Right lobe of liver (tissue), 6 donors: ENCODE measurements around the gene KCNJ4. TPM values are rescaled to one million over a fixed set of nuclear protein-coding genes. Genes with fewer than 3 reads are reported as not detected.
"Not testable (repeated sequence)": the region's sequence is repeated elsewhere in the genome, so short reads cannot be mapped to it uniquely, and the experiment has no call there.

Experiments
- ATAC-seq, 4 donors: fragments of 200-7000 bp; cut with Tn5 transposase; one replicate each; pipeline ENCODE4 v1.9.1; 2020; ENCODE audit warnings: mild to moderate bottlenecking in 4 of 4, moderate library complexity in 4 of 4
- DNase-seq, 3 donors: peaks; one replicate each; pipeline ENCODE4 v3.0.0-alpha.2; 2020
- H3K27ac ChIP-seq, 3 donors: fragments of 200-600 bp; one replicate each; pipeline ENCODE4 v1.8.0; 2022
- H3K27me3 ChIP-seq, 2 donors: fragments of 200-600 bp; one replicate each; pipeline ENCODE4 v1.8.0; 2022
- H3K36me3 ChIP-seq, 4 donors: fragments of 200-600 bp; sonication (generic) in 1 of 4; one replicate each; pipeline versions ENCODE4 v1.5.1 to v1.8.0; 2017 to 2022; ENCODE audit warnings: control low read depth in 1 of 4
- H3K4me1 ChIP-seq, 4 donors: fragments of 200-600 bp; sonication (generic) in 1 of 4; one replicate each; pipeline versions ENCODE4 v1.5.1 to v1.8.0; 2017 to 2022; ENCODE audit warnings: control low read depth in 1 of 4
- H3K4me3 ChIP-seq, 3 donors: fragments of 200-600 bp; one replicate each; pipeline ENCODE4 v1.8.0; 2022
- H3K9me3 ChIP-seq, 4 donors: fragments of 200-600 bp; sonication (generic) in 1 of 4; one replicate each; pipeline versions ENCODE4 v1.5.1 to v1.8.0; 2017 to 2022; ENCODE audit warnings: control low read depth in 1 of 4
- CTCF ChIP-seq, 4 donors: fragments of 200-600 bp in 3 of 4; fragments of 450-650 bp in 1 of 4; IDR thresholded peaks; one replicate each; pipeline versions ENCODE4 v1.5.1 to v1.8.0; 2016 to 2022; ENCODE audit warnings: antibody characterized with exemption in 4 of 4, mild to moderate bottlenecking in 2 of 4
- POLR2A ChIP-seq: fragments of 450-650 bp; IDR thresholded peaks from one replicate; pipeline ENCODE4 v1.6.1; 2017; ENCODE audit warnings: antibody characterized with exemption, mild to moderate bottlenecking
- WGBS: methylation state at CpG from one replicate; pipeline ENCODE4 v1.1.6; 2018; ENCODE audit warnings: low coverage, low lambda C conversion rate; ENCODE audit not compliant: insufficient coverage; ENCODE audit errors: missing lambda C conversion rate; 5-methylcytosine and 5-hydroxymethylcytosine counted together
- intact Hi-C, 2 donors: fragments of 100-400 bp; cut with DNase I; formaldehyde crosslinking; loops; one replicate each; pipeline versions ENCODE4 v1.11.2 to v1.14.1; 2022
- total RNA-seq, 6 experiments: library from RNA; depleted of rRNA in 2 of 6; stranded (reverse); fragments of >200 nt in 2 of 6; fragmentation: NEBNext Ultra II Directional in 3 of 6; extraction: Animal tissue kit (Norgen Biotek cat#: 25700) in 3 of 6; gene quantifications; one replicate each; pipeline versions ENCODE4 v1.1.0 to v1.2.4, GENCODE V29; 2016 to 2023
- donor health status: DM: no; HTN: yes; CAD: no.
- donor health status: DM: no; HTN: no; CAD: no.
- donor health status: DM: no; HTN: no; CAD: no.
- donor health status: DM: no; HTN: yes; CAD: no.
- donor health status: DM: no; HTN: yes; CAD: no.

KCNJ4 gene
- total RNA-seq, 6 experiments from 2014 or later = not detected

- DNase-seq, ATAC-seq, H3K27me3 ChIP-seq, H3K4me1 ChIP-seq, H3K9me3 ChIP-seq, H3K36me3 ChIP-seq, H3K27ac ChIP-seq, H3K4me3 ChIP-seq, intact Hi-C loops: not testable (repeated sequence)
- WGBS = 75% methylated on average over 6 of the region's 6 CpGs
Measured at GRCh38 chr22:38388506-38389427, 66.2 kb downstream of the KCNJ4 start.

DNA sequence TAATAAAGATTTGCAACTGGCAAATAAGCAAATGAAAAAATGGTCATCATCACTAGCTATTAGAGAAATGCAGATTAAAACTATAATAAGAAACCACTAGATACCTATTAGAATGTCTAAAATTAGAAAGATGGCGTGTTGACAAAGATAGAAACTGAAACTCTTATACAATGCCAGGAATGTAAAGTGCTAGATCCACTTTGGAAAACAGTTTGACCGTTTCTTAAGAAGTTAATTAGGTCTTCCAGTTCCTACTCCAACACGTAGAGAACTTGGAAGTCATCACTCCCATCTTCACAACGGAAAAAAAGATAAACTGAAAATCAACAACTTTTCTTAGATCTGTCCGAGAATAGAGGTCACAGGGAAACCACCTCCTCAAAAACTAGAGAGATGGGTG is 68.1 kb downstream of the KCNJ4 start:
- H3K9me3 ChIP-seq = not testable (repeated sequence)

GRCh38 chr22:38383417-38383816 is 71.6 kb downstream of the KCNJ4 start:
- H3K4me3 ChIP-seq = no peak overlapping the region
- no peaks in the 10 kb centered on the region for H3K36me3 ChIP-seq
- no peaks in the 10 kb centered on the region for H3K27me3 ChIP-seq
- TF ChIP-seq POLR2A (no peak), CTCF (IDR thresholded peaks at IDR 0.05) (no peak)
- ATAC-seq = no peak
- 75% methylated on average over 2 of the region's 2 CpGs for WGBS
- H3K4me1 ChIP-seq = no peaks in the 10 kb centered on the region
- no peak for DNase-seq
- intact Hi-C loops = no loop called here
- H3K27ac ChIP-seq = no peak overlapping the region
- no peaks in the 10 kb centered on the region for H3K9me3 ChIP-seq

More for the DNA sequence above, 68.1 kb downstream of the KCNJ4 start:
- H3K27me3 ChIP-seq, H3K27ac ChIP-seq, intact Hi-C loops, H3K36me3 ChIP-seq, ATAC-seq, DNase-seq, H3K4me3 ChIP-seq, H3K4me1 ChIP-seq: not testable (repeated sequence)
- WGBS = 70% methylated on average over 5 of the region's 5 CpGs

GRCh38 chr22:38381371-38381770 is 73.6 kb downstream of the KCNJ4 start:
- H3K9me3 ChIP-seq, H3K36me3 ChIP-seq, H3K27ac ChIP-seq, H3K27me3 ChIP-seq, DNase-seq, H3K4me1 ChIP-seq, ATAC-seq, intact Hi-C loops, H3K4me3 ChIP-seq: not testable (repeated sequence)
- WGBS = 58% methylated on average over 2 of the region's 3 CpGs

Other genes starting within 250 kb of the KCNJ4 start
- gene TMEM184B, start 182.2 kb downstream of the KCNJ4 start, total RNA-seq = 10 to 100 TPM in 5 of 6 experiments, 1 to 10 TPM in 1; 7.9 to 42.6 (median 16.9) TPM
- gene CSNK1E, start 137.8 kb downstream of the KCNJ4 start, total RNA-seq = 10 to 100 TPM; 19.9 to 41.8 (median 27.4) TPM
- 10 to 100 TPM in 3 of 6 experiments, 1 to 10 TPM in 3; 2.4 to 53.8 (median 12.8) TPM for gene KDELR3, start 12.9 kb upstream of the KCNJ4 start, total RNA-seq
- 100 to 1,000 TPM; 128 to 205 (median 184) TPM for gene DDX17, start 51.1 kb upstream of the KCNJ4 start, total RNA-seq
- under 1 TPM in 1 of 6 experiments, not detected in 5; 0.55 TPM for gene DMC1, start 115.0 kb upstream of the KCNJ4 start, total RNA-seq
- gene FAM227A, start 201.2 kb upstream of the KCNJ4 start, total RNA-seq = under 1 TPM in 4 of 6 experiments, not detected in 2; 0.02 to 0.20 (median 0.16) TPM
- gene CBY1, start 201.4 kb upstream of the KCNJ4 start, total RNA-seq = 10 to 100 TPM in 4 of 6 experiments, 1 to 10 TPM in 2; 6.1 to 14.4 (median 11.6) TPM
- gene TOMM22, start 226.8 kb upstream of the KCNJ4 start, total RNA-seq = 10 to 100 TPM; 23.2 to 36.8 (median 32.4) TPM
- gene JOSD1, start 245.7 kb upstream of the KCNJ4 start, total RNA-seq = 10 to 100 TPM; 13.0 to 32.2 (median 21.7) TPM